ENCODE results near the gene SYPL1. TPM values are rescaled to one million over a fixed set of nuclear protein-coding genes. Genes with fewer than 3 reads are reported as not detected.

The SYPL1 gene
- total and polyA plus RNA-seq, 9 of the 15 experiments (the other 6 are each of a cell fraction or from before 2014, with no cell fraction given): 23.8 to 214 (median 70.2) TPM

DNA sequence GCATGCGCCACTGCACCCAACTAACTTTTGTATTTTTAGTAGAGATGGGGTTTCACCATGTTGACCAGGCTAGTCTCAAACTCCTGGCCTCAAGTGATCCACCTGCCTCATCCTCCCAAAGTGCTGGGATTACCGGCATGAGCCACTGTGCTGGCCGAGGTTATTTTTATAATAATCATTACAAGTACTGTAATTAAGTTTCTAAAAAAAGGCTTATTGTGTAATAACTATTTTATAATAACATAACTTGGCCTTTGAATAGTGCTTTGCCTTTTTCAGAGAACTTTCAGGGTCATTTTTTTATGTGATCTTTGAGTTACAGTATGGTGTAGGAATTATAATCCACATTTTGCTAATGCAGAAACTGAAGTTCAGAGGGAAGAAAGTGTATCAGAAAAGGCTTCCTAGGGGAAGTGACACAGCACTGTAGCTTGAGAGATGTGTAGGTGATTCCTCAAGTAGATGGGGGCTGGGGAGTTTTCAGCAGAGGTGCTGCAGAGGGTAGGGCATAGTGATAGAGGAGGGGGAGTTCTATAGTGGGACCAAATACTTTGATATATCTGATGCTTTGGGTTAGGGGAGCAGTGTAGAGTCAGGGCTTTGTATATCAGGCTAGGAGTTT lies 9.2 kb upstream of the SYPL1 start (continued):
- TF ChIP-seq, protein P1, sequence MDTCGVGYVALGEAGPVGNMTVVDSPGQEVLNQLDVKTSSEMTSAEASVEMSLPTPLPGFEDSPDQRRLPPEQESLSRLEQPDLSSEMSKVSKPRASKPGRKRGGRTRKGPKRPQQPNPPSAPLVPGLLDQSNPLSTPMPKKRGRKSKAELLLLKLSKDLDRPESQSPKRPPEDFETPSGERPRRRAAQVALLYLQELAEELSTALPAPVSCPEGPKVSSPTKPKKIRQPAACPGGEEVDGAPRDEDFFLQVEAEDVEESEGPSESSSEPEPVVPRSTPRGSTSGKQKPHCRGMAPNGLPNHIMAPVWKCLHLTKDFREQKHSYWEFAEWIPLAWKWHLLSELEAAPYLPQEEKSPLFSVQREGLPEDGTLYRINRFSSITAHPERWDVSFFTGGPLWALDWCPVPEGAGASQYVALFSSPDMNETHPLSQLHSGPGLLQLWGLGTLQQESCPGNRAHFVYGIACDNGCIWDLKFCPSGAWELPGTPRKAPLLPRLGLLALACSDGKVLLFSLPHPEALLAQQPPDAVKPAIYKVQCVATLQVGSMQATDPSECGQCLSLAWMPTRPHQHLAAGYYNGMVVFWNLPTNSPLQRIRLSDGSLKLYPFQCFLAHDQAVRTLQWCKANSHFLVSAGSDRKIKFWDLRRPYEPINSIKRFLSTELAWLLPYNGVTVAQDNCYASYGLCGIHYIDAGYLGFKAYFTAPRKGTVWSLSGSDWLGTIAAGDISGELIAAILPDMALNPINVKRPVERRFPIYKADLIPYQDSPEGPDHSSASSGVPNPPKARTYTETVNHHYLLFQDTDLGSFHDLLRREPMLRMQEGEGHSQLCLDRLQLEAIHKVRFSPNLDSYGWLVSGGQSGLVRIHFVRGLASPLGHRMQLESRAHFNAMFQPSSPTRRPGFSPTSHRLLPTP (IDR thresholded peaks at IDR 0.05; ENCODE audit: borderline replicate concordance, extremely low read depth, insufficient read length): no peak
- TF ChIP-seq SIN3B (IDR thresholded peaks at IDR 0.05; ENCODE audit: low read depth): no peak
- TF ChIP-seq ZNF586 (CRISPR knock-in tag; conservative IDR thresholded peaks at IDR 0.05): no peak
- no peak for TF ChIP-seq MXI1 (IDR thresholded peaks at IDR 0.05; ENCODE audit: low read depth, low read length)
- peak; percentile 64 for TF ChIP-seq NFE2 (IDR thresholded peaks at IDR 0.05; ENCODE audit: low read depth)
- TF ChIP-seq PHF8 (IDR thresholded peaks at IDR 0.05; ENCODE audit: borderline replicate concordance, low read length): no peak
- TF ChIP-seq PTRF (tag; IDR thresholded peaks at IDR 0.05): no peak
- no peak for TF ChIP-seq ZNF263 (CRISPR knock-in tag; IDR thresholded peaks at IDR 0.05; ENCODE audit: borderline replicate concordance)
- TF ChIP-seq RFX1 (IDR thresholded peaks at IDR 0.05): no peak
- peak; percentile 21; the same call in 1 of the 2 replicates for TF ChIP-seq C11orf30 (IDR thresholded peaks at IDR 0.05; ENCODE audit: low read depth)
- TF ChIP-seq BCOR (IDR thresholded peaks at IDR 0.05): no peak
- TF ChIP-seq SUPT5H (IDR thresholded peaks at IDR 0.05): no peak
- no peak for TF ChIP-seq THRA (IDR thresholded peaks at IDR 0.05)
- TF ChIP-seq FOXK1 (CRISPR knock-in tag; IDR thresholded peaks at IDR 0.05; ENCODE audit: borderline replicate concordance): no peak
- TF ChIP-seq CEBPG (CRISPR knock-in tag; IDR thresholded peaks at IDR 0.05): no peak
- TF ChIP-seq CEBPG (tag; conservative IDR thresholded peaks at IDR 0.05 in 1 of 2, IDR thresholded peaks at IDR 0.05 in 1 of 2): peak in 1 of 2 experiments; percentile 75; a peak in 2 of 4 replicates
- no peak for TF ChIP-seq ZNF655 (CRISPR knock-in tag; IDR thresholded peaks at IDR 0.05)
- no peak for TF ChIP-seq MAFG (tag; conservative IDR thresholded peaks at IDR 0.05)
- TF ChIP-seq ZNF324 (CRISPR knock-in tag; IDR thresholded peaks at IDR 0.05): no peak
- TF ChIP-seq ZNF445 (CRISPR knock-in tag; IDR thresholded peaks at IDR 0.05; ENCODE audit: low read depth): no peak
- TF ChIP-seq, protein P2, sequence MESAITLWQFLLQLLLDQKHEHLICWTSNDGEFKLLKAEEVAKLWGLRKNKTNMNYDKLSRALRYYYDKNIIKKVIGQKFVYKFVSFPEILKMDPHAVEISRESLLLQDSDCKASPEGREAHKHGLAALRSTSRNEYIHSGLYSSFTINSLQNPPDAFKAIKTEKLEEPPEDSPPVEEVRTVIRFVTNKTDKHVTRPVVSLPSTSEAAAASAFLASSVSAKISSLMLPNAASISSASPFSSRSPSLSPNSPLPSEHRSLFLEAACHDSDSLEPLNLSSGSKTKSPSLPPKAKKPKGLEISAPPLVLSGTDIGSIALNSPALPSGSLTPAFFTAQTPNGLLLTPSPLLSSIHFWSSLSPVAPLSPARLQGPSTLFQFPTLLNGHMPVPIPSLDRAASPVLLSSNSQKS (CRISPR knock-in tag; IDR thresholded peaks at IDR 0.05): no peak
- no peak for TF ChIP-seq MYBL2 (IDR thresholded peaks at IDR 0.05; ENCODE audit: low read depth)
- TF ChIP-seq MYBL2 (CRISPR knock-in tag; IDR thresholded peaks at IDR 0.05; ENCODE audit: borderline replicate concordance): no peak

All from K562 (cell line).